Measurements from ENCODE around the gene ELOVL3.

DNA sequence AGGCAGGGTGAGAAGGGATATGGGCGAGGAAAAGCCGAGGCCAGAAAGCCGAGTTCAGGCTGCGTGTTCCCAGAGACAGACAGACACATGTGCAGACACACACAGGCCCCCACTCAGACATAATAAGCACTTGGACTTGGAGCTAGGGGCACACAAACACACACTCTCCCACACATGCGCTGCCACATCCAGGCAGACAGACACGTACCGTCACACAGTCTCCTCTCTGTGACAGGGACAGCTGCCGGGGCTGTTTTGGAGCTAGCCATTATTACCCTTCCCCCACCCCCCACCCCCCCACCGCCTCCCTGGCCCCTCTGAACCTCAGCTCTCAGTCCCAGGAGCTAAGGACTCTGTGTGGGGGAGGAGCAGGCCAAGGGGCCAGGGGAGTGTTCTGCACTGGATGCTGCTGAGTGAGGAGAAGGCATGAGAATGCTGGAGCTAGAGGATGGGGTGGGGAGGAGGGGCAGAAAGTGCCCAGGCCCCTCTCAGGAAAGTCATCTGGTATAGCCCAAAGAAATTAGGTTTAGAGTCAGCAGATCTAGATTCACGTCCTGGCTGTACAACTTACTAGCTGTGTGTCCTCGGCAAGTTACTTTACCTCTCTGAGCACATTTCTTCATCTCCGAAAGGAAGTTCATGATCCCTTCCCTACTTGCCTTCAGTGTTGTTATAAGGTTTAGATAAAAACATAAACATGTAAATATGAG lies 8.9 kb downstream of the ELOVL3 start:
- TF ChIP-seq CTCF (conservative IDR thresholded peaks at IDR 0.05; ENCODE audit: low read length) (no peak), EZH2phosphoT487 (IDR thresholded peaks at IDR 0.05; ENCODE audit: borderline replicate concordance, low read depth, low read length) (no peak)

Measured in OCI-LY7 (cell line).